Dermis blood vessel endothelial cell (primary cell): ENCODE data around the gene ABCC1. TPM values are rescaled to one million over a fixed set of nuclear protein-coding genes. Genes with fewer than 3 reads are reported as not detected.

Experiments used
- total RNA-seq: library from RNA; depleted of rRNA; stranded (reverse); fragments of >200 nt; gene quantifications from 2 replicates; pipeline ENCODE4 v1.2.3, GENCODE V29; 2014

The ABCC1 gene
- total RNA-seq, 1 donor from 2014 or later, result 35.7 TPM

Other genes starting within 250 kb of the ABCC1 start
- gene MYH11, start 92.6 kb upstream of the ABCC1 start, total RNA-seq, result 0.05 TPM in 1 of 2 replicates, not detected in the other
- 20.4 and 29.0 TPM in 2 replicates for gene CEP20, start 61.0 kb upstream of the ABCC1 start, total RNA-seq